GM10248 (cell line): ENCODE data around the gene RAB29.
A peak's percentile ranks its signal among the peaks of the same experiment; 100 is the strongest.

Experiments used
- CTCF ChIA-PET: fragments of 300-600 bp; sonication (Branson Sonifier 250); formaldehyde crosslinking; extraction: SDS; loops from one replicate; lab custom pipeline; 2021; ENCODE audit warnings: antibody characterized with exemption; lab: Yijun Ruan, JAX
- POLR2A ChIA-PET: fragments of 350-650 bp; sonication (Branson Sonifier 250); formaldehyde crosslinking; extraction: SDS; loops from one replicate; lab custom pipeline; 2020; ENCODE audit warnings: antibody characterized with exemption; lab: Yijun Ruan, JAX
- DNase-seq: peaks from one replicate; pipeline ENCODE4 v3.0.0; 2012; ENCODE audit errors: extremely low spot score
- CTCF ChIP-seq: IDR thresholded peaks from 2 replicates; pipeline ENCODE4 v1.5.1; 2012; ENCODE audit warnings: mild to moderate bottlenecking, low read depth; ENCODE audit errors: extremely low read depth, missing control alignments, control extremely low read depth

The RAB29 gene

GRCh38 chr1:205780335-205780734, 5.1 kb upstream of the RAB29 start:
- ChIA-PET CTCF (interaction anchor here (1.0 to 2.8 kb wide), 3 partner anchors 12 to 197 kb away, joined by 3 to 9 read pairs (median 4); no protein-coding TSS in a partner anchor), POLR2A (interaction anchor here (0.6 kb wide), 1 partner anchor 118 kb away, joined by 4 read pairs; no protein-coding TSS in a partner anchor)
- TF ChIP-seq CTCF, result no peak
- DNase-seq, result no peak

- no peak for DNase-seq
Observed at GRCh38 chr1:205777994-205778393, 2.7 kb upstream of the RAB29 start.

GRCh38 chr1:205775717-205776056, 405 bp upstream of the RAB29 start:
- TF ChIP-seq CTCF, result no peak
- ChIA-PET CTCF (interaction anchor here (1.8 to 6.6 kb wide), 4 partner anchors 15 to 201 kb away, joined by 3 to 36 read pairs (median 6); no protein-coding TSS in a partner anchor), POLR2A (no interaction called here)
- DNase-seq, result no peak

More at GRCh38 chr1:205777994-205778393, 2.7 kb upstream of the RAB29 start:
- TF ChIP-seq CTCF, result no peak
- POLR2A ChIA-PET, result no interaction called here
- CTCF ChIA-PET, result interaction anchor here (1.0 to 6.6 kb wide), 2 partner anchors 14 to 119 kb away, joined by 3 to 36 read pairs; no protein-coding TSS in a partner anchor

- TF ChIP-seq CTCF, result no peak
- CTCF ChIA-PET, result interaction anchor here (0.7 to 6.6 kb wide), 9 partner anchors 11 to 203 kb away, joined by 3 to 36 read pairs (median 5); no protein-coding TSS in a partner anchor
- POLR2A ChIA-PET, result interaction anchor here (0.7 to 0.8 kb wide), 2 partner anchors 25 to 139 kb away, joined by 3 read pairs; no protein-coding TSS in a partner anchor
- DNase-seq, result peak; percentile 52
Observed at GRCh38 chr1:205774198-205775014, 876 bp downstream of the RAB29 start.

- peak; percentile 56 for DNase-seq
- ChIA-PET CTCF (interaction anchor here (1.1 to 6.6 kb wide), 7 partner anchors 9 to 205 kb away, joined by 3 to 36 read pairs (median 4); no protein-coding TSS in a partner anchor), POLR2A (no interaction called here)
- TF ChIP-seq CTCF, result no peak
Observed at GRCh38 chr1:205772607-205773032, 2.7 kb downstream of the RAB29 start.

- ChIA-PET CTCF (no interaction called here), POLR2A (no interaction called here)
- TF ChIP-seq CTCF, result no peak
- no peak for DNase-seq
Observed at GRCh38 chr1:205770618-205771017, 4.7 kb downstream of the RAB29 start.
